SU-DHL-6 (cell line): ENCODE measurements around the gene CENPS.
"Not testable (repeated sequence)": the region's sequence is repeated elsewhere in the genome, so short reads cannot be mapped to it uniquely, and the experiment has no call there.

Experiments
- H2AFZ ChIP-seq: fragments of 200-600 bp; sonication (generic); 2 replicates; pipeline ENCODE4 v1.6.1; 2014; ENCODE audit warnings: low read depth, mild to moderate bottlenecking, moderate library complexity, mixed read lengths, antibody characterized with exemption, low read length; ENCODE audit not compliant: severe bottlenecking
- H3F3A ChIP-seq: fragments of 200-600 bp; shearing (Covaris generic); 2 replicates; pipeline ENCODE4 v1.6.0; 2016; ENCODE audit warnings: antibody characterized with exemption, mild to moderate bottlenecking; ENCODE audit not compliant: insufficient read depth
- H3K27ac ChIP-seq: fragments of 200-600 bp; sonication (generic); 2 replicates; pipeline ENCODE4 v1.5.1; 2016; ENCODE audit warnings: low read depth, mild to moderate bottlenecking, low read length, moderate library complexity, mixed read lengths
- H3K27me3 ChIP-seq: fragments of 200-600 bp; sonication (generic), shearing (Covaris generic); 2 replicates; pipeline ENCODE4 v1.6.0; 2014; ENCODE audit warnings: mild to moderate bottlenecking, low read length
- H3K36me3 ChIP-seq: fragments of 200-600 bp; sonication (generic); 2 replicates; pipeline ENCODE4 v1.6.1; 2014; ENCODE audit warnings: mild to moderate bottlenecking, low read length, mixed read lengths
- H3K4me2 ChIP-seq: fragments of 300-600, 200-600 bp; shearing (Covaris generic), sonication (generic); 2 replicates; pipeline ENCODE4 v1.6.0; 2014; ENCODE audit warnings: low read length, low read depth, mild to moderate bottlenecking; ENCODE audit not compliant: poor library complexity, severe bottlenecking
- H3K4me3 ChIP-seq: fragments of 200-600 bp; sonication (generic); 2 replicates; pipeline ENCODE4 v1.5.1; 2014; ENCODE audit warnings: antibody characterized with exemption, low read length, mild to moderate bottlenecking, mixed read lengths; ENCODE audit not compliant: insufficient read depth, poor library complexity, severe bottlenecking
- H3K79me2 ChIP-seq: fragments of 200-600 bp; sonication (generic); 2 replicates; pipeline ENCODE4 v1.6.1; 2014; ENCODE audit warnings: mild to moderate bottlenecking, low read length, moderate library complexity; ENCODE audit not compliant: insufficient read depth
- H3K9ac ChIP-seq: fragments of 200-600 bp; sonication (generic); 2 replicates; pipeline ENCODE4 v1.7.0; 2014; ENCODE audit warnings: mild to moderate bottlenecking, low read length
- H3K9me2 ChIP-seq: fragments of 200-600 bp; sonication (generic); replicated peaks from 2 replicates; pipeline ENCODE4 v1.6.1; 2014; ENCODE audit warnings: low read length; ENCODE audit not compliant: insufficient read depth
- H3K9me3 ChIP-seq: fragments of 200-600 bp; sonication (generic); 2 replicates; pipeline ENCODE4 v1.6.1; 2014; ENCODE audit warnings: low read length, mixed read lengths; ENCODE audit not compliant: insufficient read depth
- H4K20me1 ChIP-seq: fragments of 200-600 bp; sonication (generic); 2 replicates; pipeline ENCODE4 v1.6.1; 2014; ENCODE audit warnings: low read depth, mild to moderate bottlenecking, antibody characterized with exemption, low read length, moderate library complexity, mixed read lengths
- CTCF ChIP-seq: fragments of 200-600 bp; sonication (generic); IDR thresholded peaks from one replicate; pipeline ENCODE4 v1.5.1; 2017; ENCODE audit warnings: antibody characterized with exemption, mild to moderate bottlenecking, low read length, moderate library complexity; ENCODE audit not compliant: insufficient read depth, poor library complexity, severe bottlenecking
- EZH2phosphoT487 ChIP-seq: fragments of 200-600 bp; sonication (generic), shearing (Covaris generic); conservative IDR thresholded peaks from 2 replicates; pipeline ENCODE4 v1.6.1; 2018; ENCODE audit warnings: mild to moderate bottlenecking, antibody characterized with exemption, low read length, moderate library complexity, mixed read lengths

CENPS gene

GRCh38 chr1:10456048-10456447, 25.8 kb downstream of the CENPS start:
- H3K9me3 ChIP-seq: no peaks in the 10 kb centered on the region
- H2AFZ ChIP-seq: no peak overlapping the region
- H3K9ac ChIP-seq: no peak overlapping the region
- no peaks in the 10 kb centered on the region for H3K9me2 ChIP-seq
- H3K4me3 ChIP-seq: no peak overlapping the region
- no peak overlapping the region for H3K27ac ChIP-seq
- no peaks in the 10 kb centered on the region for H3K79me2 ChIP-seq
- H3K36me3 ChIP-seq: no peaks in the 10 kb centered on the region
- H4K20me1 ChIP-seq: no peaks in the 10 kb centered on the region
- no peak overlapping the region for H3K4me2 ChIP-seq
- no peaks in the 10 kb centered on the region for H3K27me3 ChIP-seq
- TF ChIP-seq CTCF: no peak
- no peak for TF ChIP-seq EZH2phosphoT487
- 0 out of 2 replicates have a peak, but pooled peaks cover 6% of the 10 kb centered on the region for H3F3A ChIP-seq

GRCh38 chr1:10456661-10457060, 26.4 kb downstream of the CENPS start:
- Histone ChIP-seq H3K9me2 (no peaks in the 10 kb centered on the region), H3K9ac (no peak overlapping the region), H3F3A (0 out of 2 replicates have a peak, but pooled peaks cover 4% of the 10 kb centered on the region), H4K20me1 (no peaks in the 10 kb centered on the region), H3K9me3 (no peaks in the 10 kb centered on the region), H3K27ac (no peak overlapping the region), H3K79me2 (no peaks in the 10 kb centered on the region), H3K27me3 (no peaks in the 10 kb centered on the region), H3K4me3 (no peak overlapping the region), H3K36me3 (no peaks in the 10 kb centered on the region), H3K4me2 (no peak overlapping the region), H2AFZ (no peak overlapping the region)
- no peak for TF ChIP-seq EZH2phosphoT487
- no peak for TF ChIP-seq CTCF

GRCh38 chr1:10457462-10457861, 27.2 kb downstream of the CENPS start:
- H4K20me1 ChIP-seq: not testable (repeated sequence)

GRCh38 chr1:10457875-10458274, 27.6 kb downstream of the CENPS start:
- TF ChIP-seq EZH2phosphoT487 (no peak), CTCF (no peak)
- no peak overlapping the region for H3K4me2 ChIP-seq

More at GRCh38 chr1:10457462-10457861, 27.2 kb downstream of the CENPS start:
- H3K9me2 ChIP-seq, H3K9me3 ChIP-seq, H3K4me3 ChIP-seq, H3K27ac ChIP-seq, H3K36me3 ChIP-seq, H3F3A ChIP-seq, H3K4me2 ChIP-seq, H3K9ac ChIP-seq, H2AFZ ChIP-seq, H3K27me3 ChIP-seq, H3K79me2 ChIP-seq: not testable (repeated sequence)

More at GRCh38 chr1:10457875-10458274, 27.6 kb downstream of the CENPS start:
- Histone ChIP-seq H4K20me1 (no peaks in the 10 kb centered on the region), H3K9ac (no peak overlapping the region), H3K9me2 (no peaks in the 10 kb centered on the region), H3K27ac (no peak overlapping the region), H3K4me3 (no peak overlapping the region), H3K36me3 (no peaks in the 10 kb centered on the region), H3K9me3 (no peaks in the 10 kb centered on the region), H2AFZ (no peak overlapping the region), H3K27me3 (no peaks in the 10 kb centered on the region), H3F3A (no peaks in the 10 kb centered on the region), H3K79me2 (no peaks in the 10 kb centered on the region)
